ENCODE results near the gene ALKBH5. TPM values are rescaled to one million over a fixed set of nuclear protein-coding genes. Genes with fewer than 3 reads are reported as not detected.

The ALKBH5 gene
- total and polyA plus RNA-seq, 2 experiments from 2014 or later = 32.2 to 117 TPM

- TF ChIP-seq, protein P1, sequence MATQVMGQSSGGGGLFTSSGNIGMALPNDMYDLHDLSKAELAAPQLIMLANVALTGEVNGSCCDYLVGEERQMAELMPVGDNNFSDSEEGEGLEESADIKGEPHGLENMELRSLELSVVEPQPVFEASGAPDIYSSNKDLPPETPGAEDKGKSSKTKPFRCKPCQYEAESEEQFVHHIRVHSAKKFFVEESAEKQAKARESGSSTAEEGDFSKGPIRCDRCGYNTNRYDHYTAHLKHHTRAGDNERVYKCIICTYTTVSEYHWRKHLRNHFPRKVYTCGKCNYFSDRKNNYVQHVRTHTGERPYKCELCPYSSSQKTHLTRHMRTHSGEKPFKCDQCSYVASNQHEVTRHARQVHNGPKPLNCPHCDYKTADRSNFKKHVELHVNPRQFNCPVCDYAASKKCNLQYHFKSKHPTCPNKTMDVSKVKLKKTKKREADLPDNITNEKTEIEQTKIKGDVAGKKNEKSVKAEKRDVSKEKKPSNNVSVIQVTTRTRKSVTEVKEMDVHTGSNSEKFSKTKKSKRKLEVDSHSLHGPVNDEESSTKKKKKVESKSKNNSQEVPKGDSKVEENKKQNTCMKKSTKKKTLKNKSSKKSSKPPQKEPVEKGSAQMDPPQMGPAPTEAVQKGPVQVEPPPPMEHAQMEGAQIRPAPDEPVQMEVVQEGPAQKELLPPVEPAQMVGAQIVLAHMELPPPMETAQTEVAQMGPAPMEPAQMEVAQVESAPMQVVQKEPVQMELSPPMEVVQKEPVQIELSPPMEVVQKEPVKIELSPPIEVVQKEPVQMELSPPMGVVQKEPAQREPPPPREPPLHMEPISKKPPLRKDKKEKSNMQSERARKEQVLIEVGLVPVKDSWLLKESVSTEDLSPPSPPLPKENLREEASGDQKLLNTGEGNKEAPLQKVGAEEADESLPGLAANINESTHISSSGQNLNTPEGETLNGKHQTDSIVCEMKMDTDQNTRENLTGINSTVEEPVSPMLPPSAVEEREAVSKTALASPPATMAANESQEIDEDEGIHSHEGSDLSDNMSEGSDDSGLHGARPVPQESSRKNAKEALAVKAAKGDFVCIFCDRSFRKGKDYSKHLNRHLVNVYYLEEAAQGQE (IDR thresholded peaks at IDR 0.05; ENCODE audit: unreplicated experiment) = no peak
These were observed 67.6 kb downstream of the ALKBH5 start (continued) for GRCh38 chr17:18251204-18251603.

- H3K27ac ChIP-seq (ENCODE audit: low read depth) = no peak overlapping the region
- ATAC-seq = no peak
- H3K4me3 Mint-ChIP-seq = no peak overlapping the region
- peaks cover 19% of the 10 kb centered on the region for H3K36me3 ChIP-seq (ENCODE audit: insufficient read depth)
- H3K79me2 ChIP-seq (replicated peaks; ENCODE audit: insufficient read depth) = peaks cover 19% of the 10 kb centered on the region
- H4K20me1 ChIP-seq (replicated peaks; ENCODE audit: insufficient read depth) = peaks cover 4% of the 10 kb centered on the region
- H3K36me3 Mint-ChIP-seq (ENCODE audit: low read depth) = peaks cover 75% of the 10 kb centered on the region
- no peak overlapping the region for H3K27ac Mint-ChIP-seq
- peaks cover 21% of the 10 kb centered on the region for H3K27me3 Mint-ChIP-seq (ENCODE audit: insufficient read depth, low read depth, poor library complexity)
- no peaks in the 10 kb centered on the region for H3K27me3 ChIP-seq (ENCODE audit: insufficient read depth)
- H2AFZ ChIP-seq = no peak overlapping the region
- H3K9me3 Mint-ChIP-seq = no peaks in the 10 kb centered on the region; the same call in 2 of the 3 replicates
- H3K4me1 ChIP-seq (ENCODE audit: insufficient read depth) = peaks cover 5% of the 10 kb centered on the region
- no peak overlapping the region for H3K4me2 ChIP-seq
- H3K9me2 ChIP-seq (ENCODE audit: insufficient read depth) = no peaks in the 10 kb centered on the region
- H3K4me3 ChIP-seq = no peak overlapping the region
- peaks cover 19% of the 10 kb centered on the region for H3F3A ChIP-seq (replicated peaks; ENCODE audit: low read depth)
- H3K4me1 Mint-ChIP-seq = peaks cover 13% of the 10 kb centered on the region
- no peak for DNase-seq (ENCODE audit: low spot score)
- TF ChIP-seq NANOG (IDR thresholded peaks at IDR 0.05; ENCODE audit: borderline replicate concordance) (no peak), CREB1 (CRISPR knock-in tag; IDR thresholded peaks at IDR 0.05; ENCODE audit: low read depth) (no peak), ZNF462 (CRISPR knock-in tag; IDR thresholded peaks at IDR 0.05) (no peak), EZH2phosphoT487 (IDR thresholded peaks at IDR 0.05; ENCODE audit: unreplicated experiment) (no peak), POLR2AphosphoS5 (IDR thresholded peaks at IDR 0.05; ENCODE audit: low read depth) (no peak), STAT1 (IDR thresholded peaks at IDR 0.05; ENCODE audit: unreplicated experiment) (no peak), JUNB (IDR thresholded peaks at IDR 0.05; ENCODE audit: unreplicated experiment) (no peak), CTCF (conservative IDR thresholded peaks at IDR 0.05; ENCODE audit: low read depth in 2 of 2) (no peak), ZNF114 (CRISPR knock-in tag; IDR thresholded peaks at IDR 0.05) (no peak), ZNF331 (CRISPR knock-in tag; IDR thresholded peaks at IDR 0.05; ENCODE audit: low read depth) (no peak)
- TF ChIP-seq, protein P1 (IDR thresholded peaks at IDR 0.05; ENCODE audit: unreplicated experiment) = no peak
These were observed 68.5 kb downstream of the ALKBH5 start for GRCh38 chr17:18252160-18252559.

Data from GM23338 (cell line).